ENCODE data around the gene CRIM1.

Gene CRIM1

GRCh38 chr2:36371070-36371874, 15.7 kb downstream of the CRIM1 start:
- ATAC-seq = peak; percentile 7

GRCh38 chr2:36371928-36372391, 16.4 kb downstream of the CRIM1 start:
- peak; percentile 12 for ATAC-seq
- no peak for TF ChIP-seq ZFP30 (CRISPR knock-in tag; IDR thresholded peaks at IDR 0.05)
- peak; percentile 62; the same call in 1 of the 2 replicates for TF ChIP-seq ZFP3 (CRISPR knock-in tag; IDR thresholded peaks at IDR 0.05)
- peak; percentile 99 for TF ChIP-seq ISL1 (CRISPR knock-in tag; IDR thresholded peaks at IDR 0.05)
- TF ChIP-seq POU6F1 (CRISPR knock-in tag; IDR thresholded peaks at IDR 0.05; ENCODE audit: borderline replicate concordance, low read depth) = no peak
- TF ChIP-seq CSDC2 (CRISPR knock-in tag; IDR thresholded peaks at IDR 0.05) = peak; percentile 95
- no peak for TF ChIP-seq OSR1 (CRISPR knock-in tag; IDR thresholded peaks at IDR 0.05)
- peak; percentile 95; the same call in 1 of the 2 replicates for TF ChIP-seq GLIS3 (CRISPR knock-in tag; IDR thresholded peaks at IDR 0.05)
- no peak for TF ChIP-seq ZNF70 (CRISPR knock-in tag; IDR thresholded peaks at IDR 0.05)
- TF ChIP-seq CSRNP3 (CRISPR knock-in tag; IDR thresholded peaks at IDR 0.05) = no peak
- TF ChIP-seq ZNF565 (CRISPR knock-in tag; conservative IDR thresholded peaks at IDR 0.05; ENCODE audit: low read depth) = no peak
- TF ChIP-seq TSHZ2 (CRISPR knock-in tag; IDR thresholded peaks at IDR 0.05) = no peak
- no peak for TF ChIP-seq PPARA (CRISPR knock-in tag; IDR thresholded peaks at IDR 0.05; ENCODE audit: borderline replicate concordance)
- TF ChIP-seq CREB5 (CRISPR knock-in tag; IDR thresholded peaks at IDR 0.05; ENCODE audit: low read depth) = peak; percentile 82
- TF ChIP-seq TCF4 (CRISPR knock-in tag; IDR thresholded peaks at IDR 0.05; ENCODE audit: borderline replicate concordance) = no peak
- peak; percentile 70; the same call in 1 of the 2 replicates for TF ChIP-seq PATZ1 (CRISPR knock-in tag; IDR thresholded peaks at IDR 0.05; ENCODE audit: borderline replicate concordance)
- TF ChIP-seq BACH2 (CRISPR knock-in tag; IDR thresholded peaks at IDR 0.05; ENCODE audit: borderline replicate concordance) = no peak
- 0 out of 2 replicates have a peak, but pooled peaks have one; percentile 10 for TF ChIP-seq ESRRG (CRISPR knock-in tag; IDR thresholded peaks at IDR 0.05)
- no peak for TF ChIP-seq SNAI2 (CRISPR knock-in tag; IDR thresholded peaks at IDR 0.05)
- TF ChIP-seq ZNF8 (CRISPR knock-in tag; IDR thresholded peaks at IDR 0.05) = no peak
- TF ChIP-seq TOX (CRISPR knock-in tag; IDR thresholded peaks at IDR 0.05; ENCODE audit: borderline replicate concordance) = peak; percentile 63; the same call in 1 of the 2 replicates
- no peak for TF ChIP-seq ZC3H10 (CRISPR knock-in tag; IDR thresholded peaks at IDR 0.05)
- no peak for TF ChIP-seq ARNTL (CRISPR knock-in tag; IDR thresholded peaks at IDR 0.05; ENCODE audit: borderline replicate concordance, low read depth)
- no peak; the same call in 1 of the 2 replicates for TF ChIP-seq RARB (CRISPR knock-in tag; IDR thresholded peaks at IDR 0.05)

More at GRCh38 chr2:36371070-36371874, 15.7 kb downstream of the CRIM1 start:
- no peak for TF ChIP-seq ISL1 (CRISPR knock-in tag; IDR thresholded peaks at IDR 0.05)
- TF ChIP-seq TCF4 (CRISPR knock-in tag; IDR thresholded peaks at IDR 0.05; ENCODE audit: borderline replicate concordance) = no peak
- TF ChIP-seq ZNF70 (CRISPR knock-in tag; IDR thresholded peaks at IDR 0.05) = no peak
- TF ChIP-seq OSR1 (CRISPR knock-in tag; IDR thresholded peaks at IDR 0.05) = no peak
